ENCODE data around the gene FXR2. TPM values are rescaled to one million over a fixed set of nuclear protein-coding genes. Genes with fewer than 3 reads are reported as not detected.

Gene FXR2
- total and polyA plus RNA-seq, 9 of the 15 experiments (the other 6 are each of a cell fraction or from before 2014, with no cell fraction given), result 2.0 to 49.3 (median 24.5) TPM

GRCh38 chr17:7650509-7651096 is 35.9 kb upstream of the FXR2 start, which contains the start of gene ATP1B2:
Gene ATP1B2 (plus strand): TSS chr17:7650926. CDS start chr17:7651519, 593 bp downstream.
- in situ Hi-C loops (cut with MboI), result no loop called here
- H3K4me3 ChIP-seq, result peak within 1 kb of the TSS; percentile 39
- TF ChIP-seq U2AF2 (optimal IDR thresholded peaks at IDR 0.05; ENCODE audit: low read depth, low read length) (no peak), HDAC6 (IDR thresholded peaks at IDR 0.05; ENCODE audit: low read depth, low read length) (no peak), PRDM10 (IDR thresholded peaks at IDR 0.05; ENCODE audit: partially characterized antibody) (peak; percentile 35), E2F6 (IDR thresholded peaks at IDR 0.05; ENCODE audit: borderline replicate concordance in 1 of 2, extremely low read depth in 1 of 2, insufficient read depth in 1 of 2, insufficient read length in 1 of 2, low read depth in 1 of 2, low read length in 1 of 2, poor library complexity in 1 of 2, severe bottlenecking in 1 of 2) (peak in 1 of 2 experiments; percentile 9), CC2D1A (IDR thresholded peaks at IDR 0.05) (no peak), CSDE1 (IDR thresholded peaks at IDR 0.05) (0 out of 4 replicates have a peak, but pooled peaks of 1 of the 2 experiments have one; percentile 50), NONO (IDR thresholded peaks at IDR 0.05; ENCODE audit: low read depth in 2 of 2, low read length in 1 of 2) (peak in 1 of 2 experiments; percentile 51; a peak in 1 of 4 replicates), ARID3B (CRISPR knock-in tag; IDR thresholded peaks at IDR 0.05; ENCODE audit: borderline replicate concordance) (no peak), CCNT2 (IDR thresholded peaks at IDR 0.05; ENCODE audit: borderline replicate concordance, extremely low read depth, insufficient read length, low read depth, low read length) (no peak), THRB (CRISPR knock-in tag; conservative IDR thresholded peaks at IDR 0.05) (no peak), MTA3 (IDR thresholded peaks at IDR 0.05; ENCODE audit: borderline replicate concordance) (peak; percentile 84), HMGN3 (IDR thresholded peaks at IDR 0.05; ENCODE audit: borderline replicate concordance, extremely low read depth, insufficient read length, low read depth, low read length) (peak; percentile 26)

More at GRCh38 chr17:7650509-7651096, 35.9 kb upstream of the FXR2 start, which contains the start of gene ATP1B2:
- 2% methylated on average over 11 of the region's 34 CpGs for WGBS (ENCODE audit: insufficient coverage, low coverage, missing lambda C conversion rate)
- BruUV-seq (replicated peaks), result no TSS peak
- FAIRE-seq, result peak; percentile 94
- DNase-seq (ENCODE audit: extremely low read depth in 1 of 4, low spot score in 3 of 4), result peak; percentile 93 to 97 (median 96)
- H3K4me1 ChIP-seq (replicated peaks in 1 of 2; ENCODE audit: control insufficient read depth in 2 of 2, insufficient read depth in 2 of 2, low read length in 2 of 2), result peaks cover 18 to 47% of the 10 kb centered on the region in 2 experiments; a peak in 4 of 5 replicates
- no peaks in the 10 kb centered on the region; the same call in 1 of the 2 replicates for H4K20me1 ChIP-seq (replicated peaks; ENCODE audit: control insufficient read depth, insufficient read depth, low read length)
- H3K4me2 ChIP-seq (ENCODE audit: insufficient read depth, low read length), result peak within 1 kb of the TSS; percentile 85
- H3K9me1 ChIP-seq (ENCODE audit: control insufficient read depth, insufficient read depth, low read length), result no peaks in the 10 kb centered on the region
- no peaks in the 10 kb centered on the region for H3K9me3 ChIP-seq (replicated peaks; ENCODE audit: control insufficient read depth, insufficient read depth, low read depth, low read length)
- intact Hi-C loops (cut with micrococcal nuclease), result no loop called here
- POLR2A ChIA-PET, result interaction anchor here (0.6 to 2.9 kb wide), 16 partner anchors 9 to 436 kb away, joined by 3 to 41 read pairs (median 4); partner anchors contain the start of genes CD68, MPDU1, SHBG and TP53
- peak within 1 kb of the TSS; percentile 67 for H3K27ac ChIP-seq (ENCODE audit: extremely low read depth, low read depth, low read length)
- CTCF ChIA-PET (ENCODE audit: low intra/inter-chr PET ratio), result no interaction called here
- no peaks in the 10 kb centered on the region for H3K36me3 ChIP-seq (ENCODE audit: control insufficient read depth, insufficient read depth, low read length)
- H3K27me3 ChIP-seq (ENCODE audit: control insufficient read depth in 2 of 2, insufficient read depth in 2 of 2, low read length in 2 of 2), result no peaks in the 10 kb centered on the region
- H2AFZ ChIP-seq (ENCODE audit: low read depth, low read length), result peak within 1 kb of the TSS; percentile 94
- H3K9ac ChIP-seq (ENCODE audit: insufficient read depth in 1 of 2, low read depth in 2 of 2, low read length in 2 of 2), result peak within 1 kb of the TSS; percentile 59 to 89
- ATAC-seq, result peak; percentile 96
- H3K79me2 ChIP-seq (ENCODE audit: control insufficient read depth, insufficient read depth, low read length), result no peaks in the 10 kb centered on the region

Measured in K562 (cell line).